ENCODE measurements around the gene RMND5B.
A peak's percentile ranks its signal among the peaks of the same experiment; 100 is the strongest.
"Not testable (repeated sequence)": the region's sequence is repeated elsewhere in the genome, so short reads cannot be mapped to it uniquely, and the experiment has no call there.

Gene RMND5B

GRCh38 chr5:178130576-178131445 lies at the start of gene RMND5B:
TSS of gene RMND5B (plus strand) at chr5:178131014. CDS start at chr5:178138120, 7,106 bp downstream.
- peak; percentile 70 for DNase-seq (ENCODE audit: low read depth, low spot score)

GRCh38 chr5:178081571-178082243 lies 49.1 kb upstream of the RMND5B start:
- DNase-seq (ENCODE audit: low read depth, low spot score) = no peak

- DNase-seq (ENCODE audit: low read depth, low spot score) = no peak
Observed at GRCh38 chr5:178083922-178084321, 46.9 kb upstream of the RMND5B start.

- DNase-seq (ENCODE audit: low read depth, low spot score) = no peak
Observed at GRCh38 chr5:178085316-178085715, 45.5 kb upstream of the RMND5B start.

- no peak for DNase-seq (ENCODE audit: low read depth, low spot score)
Observed at GRCh38 chr5:178086266-178086665, 44.5 kb upstream of the RMND5B start.

- DNase-seq (ENCODE audit: low read depth, low spot score) = not testable (repeated sequence)
Observed at GRCh38 chr5:178087199-178087598, 43.6 kb upstream of the RMND5B start.

- no peak for DNase-seq (ENCODE audit: low read depth, low spot score)
Observed at GRCh38 chr5:178090856-178091255, 40.0 kb upstream of the RMND5B start.

- no peak for DNase-seq (ENCODE audit: low read depth, low spot score)
Observed at GRCh38 chr5:178093134-178093533, 37.7 kb upstream of the RMND5B start.

GRCh38 chr5:178094345-178094744 lies 36.5 kb upstream of the RMND5B start:
- no peak for DNase-seq (ENCODE audit: low read depth, low spot score)

GRCh38 chr5:178098685-178099084 lies 32.1 kb upstream of the RMND5B start:
- no peak for DNase-seq (ENCODE audit: low read depth, low spot score)

- no peak for DNase-seq (ENCODE audit: low read depth, low spot score)
Observed at GRCh38 chr5:178103612-178104011, 27.2 kb upstream of the RMND5B start.

- no peak for DNase-seq (ENCODE audit: low read depth, low spot score)
Observed at GRCh38 chr5:178104492-178104891, 26.3 kb upstream of the RMND5B start.

GRCh38 chr5:178106086-178106485 lies 24.7 kb upstream of the RMND5B start:
- no peak for DNase-seq (ENCODE audit: low read depth, low spot score)

GRCh38 chr5:178106556-178107239 lies 24.1 kb upstream of the RMND5B start:
- DNase-seq (ENCODE audit: low read depth, low spot score) = no peak

GRCh38 chr5:178107756-178108310 lies 23.0 kb upstream of the RMND5B start:
- no peak for DNase-seq (ENCODE audit: low read depth, low spot score)

- DNase-seq (ENCODE audit: low read depth, low spot score) = no peak
Observed at GRCh38 chr5:178108446-178108845, 22.4 kb upstream of the RMND5B start.

- no peak for DNase-seq (ENCODE audit: low read depth, low spot score)
Observed at GRCh38 chr5:178108966-178109365, 21.8 kb upstream of the RMND5B start.

- DNase-seq (ENCODE audit: low read depth, low spot score) = no peak
Observed at GRCh38 chr5:178110511-178110910, 20.3 kb upstream of the RMND5B start.

- no peak for DNase-seq (ENCODE audit: low read depth, low spot score)
Observed at GRCh38 chr5:178111925-178112324, 18.9 kb upstream of the RMND5B start.

GRCh38 chr5:178112545-178112944 lies 18.3 kb upstream of the RMND5B start:
- no peak for DNase-seq (ENCODE audit: low read depth, low spot score)

GRCh38 chr5:178113141-178113787 lies 17.6 kb upstream of the RMND5B start, which contains the start of gene N4BP3:
TSS of gene N4BP3 (plus strand) at chr5:178113532. CDS start at chr5:178119584, 6,052 bp downstream.
- DNase-seq (ENCODE audit: low read depth, low spot score) = peak; percentile 57

Data from activated CD4-positive, CD25-positive, alpha-beta regulatory T cell treated with anti-CD3 and anti-CD28 coated beads, Interleukin-2, amount 50 U/mL, for 16 hours (primary cell).